Endothelial cell of umbilical vein (primary cell): ENCODE results near the gene TENT4A. TPM values are rescaled to one million over a fixed set of nuclear protein-coding genes. Genes with fewer than 3 reads are reported as not detected.

Source experiments
- BruUV-seq: library from RNA; stranded (reverse); fragments of 400-500 nt; replicated peaks from 2 replicates; lab custom pipeline; 2021; lab: Mats Ljungman, UMichigan
- CTCF ChIA-PET: fragments of 300-600, 350-600 bp; sonication (Branson Sonifier 250); formaldehyde crosslinking; loops from one replicate; lab custom pipeline; 2021; ENCODE audit warnings: antibody characterized with exemption, inconsistent platforms; lab: Charles Lee
- POLR2A ChIA-PET: fragments of 300-600, 350-600 bp; sonication (Branson Sonifier 250); formaldehyde crosslinking; loops from one replicate; lab custom pipeline; 2021; ENCODE audit warnings: antibody characterized with exemption, inconsistent platforms; lab: Charles Lee
- DNase-seq: peaks from one replicate; pipeline ENCODE4 v3.0.0-alpha.2; 2011; ENCODE audit warnings: low read depth, low spot score
- FAIRE-seq: peaks from 2 replicates; lab custom pipeline; 2011; peaks lifted over from hg19 to GRCh38; lab: Jason Lieb, UNC
- H2AFZ ChIP-seq: 2 replicates; pipeline ENCODE4 v1.6.0; 2012; ENCODE audit warnings: low read depth, low read length, control low read depth, inconsistent platforms
- H3K27ac ChIP-seq: 2 replicates; pipeline ENCODE4 v1.5.1; 2011; ENCODE audit warnings: low read depth, mild to moderate bottlenecking, control low read depth, low read length, moderate library complexity; ENCODE audit not compliant: insufficient read depth
- H3K27me3 ChIP-seq, 2 experiments: 2 replicates each; pipeline versions ENCODE4 v1.6.0 to v1.6.1; 2011; ENCODE audit warnings: low read length in 2 of 2, mixed read lengths in 1 of 2; ENCODE audit not compliant: control insufficient read depth in 2 of 2, insufficient read depth in 2 of 2
- H3K36me3 ChIP-seq, 2 experiments: 2 replicates in 1 of 2; 3 replicates in 1 of 2; pipeline ENCODE4 v1.5.1; 2011; ENCODE audit warnings: low read length in 2 of 2, mild to moderate bottlenecking in 1 of 2, moderate library complexity in 1 of 2; ENCODE audit not compliant: control insufficient read depth in 2 of 2, insufficient read depth in 2 of 2; ENCODE audit errors: extremely low read depth in 1 of 2
- H3K4me1 ChIP-seq: 3 replicates; pipeline ENCODE4 v1.5.1; 2011; ENCODE audit warnings: mild to moderate bottlenecking, low read length; ENCODE audit not compliant: control insufficient read depth, insufficient read depth; ENCODE audit errors: extremely low read depth
- H3K4me2 ChIP-seq: 2 replicates; pipeline ENCODE4 v1.6.1; 2011; ENCODE audit warnings: low read length, control low read depth, mixed read lengths; ENCODE audit not compliant: insufficient read depth
- H3K4me3 ChIP-seq, 3 experiments: fragments of 200-600 bp in 1 of 3; sonication (generic), shearing (Covaris generic) in 1 of 3; replicated peaks in 1 of 3; 2 replicates each; pipeline ENCODE4 v1.5.1; 2011 to 2016; ENCODE audit warnings: control low read depth in 3 of 3, low read length in 3 of 3, mild to moderate bottlenecking in 2 of 3, inconsistent platforms in 1 of 3, low read depth in 1 of 3, moderate library complexity in 1 of 3; ENCODE audit not compliant: insufficient read depth in 1 of 3
- H3K79me2 ChIP-seq: 2 replicates; pipeline ENCODE4 v1.6.0; 2012; ENCODE audit warnings: low read length, inconsistent platforms; ENCODE audit not compliant: control insufficient read depth, insufficient read depth
- H3K9ac ChIP-seq: replicated peaks from 2 replicates; pipeline ENCODE3; 2011; ENCODE audit warnings: low read length, control low read depth; ENCODE audit not compliant: insufficient read depth; ENCODE audit errors: extremely low read depth
- H3K9me1 ChIP-seq: replicated peaks from 3 replicates; pipeline ENCODE4 v1.6.0; 2011; ENCODE audit warnings: mild to moderate bottlenecking, low read length; ENCODE audit not compliant: control insufficient read depth, insufficient read depth; ENCODE audit errors: extremely low read depth
- H3K9me3 ChIP-seq: replicated peaks from 2 replicates; pipeline ENCODE4 v1.5.1; 2012; ENCODE audit warnings: low read length, inconsistent platforms; ENCODE audit not compliant: control insufficient read depth, insufficient read depth
- H4K20me1 ChIP-seq: replicated peaks from 2 replicates; pipeline ENCODE3; 2011; ENCODE audit warnings: mild to moderate bottlenecking, low read length; ENCODE audit not compliant: control insufficient read depth, insufficient read depth; ENCODE audit errors: extremely low read depth
- EZH2 ChIP-seq: IDR thresholded peaks from 2 replicates; pipeline ENCODE4 v1.6.1; 2012; ENCODE audit warnings: borderline replicate concordance, low read depth, mild to moderate bottlenecking, moderate library complexity, low read length, inconsistent platforms; ENCODE audit not compliant: severe bottlenecking
- FOS ChIP-seq: IDR thresholded peaks from 2 replicates; pipeline ENCODE4 v1.6.1; 2011; ENCODE audit warnings: mild to moderate bottlenecking, low read length, moderate library complexity, borderline replicate concordance; ENCODE audit not compliant: insufficient read depth
- POLR2AphosphoS5 ChIP-seq: IDR thresholded peaks from 2 replicates; pipeline ENCODE4 v1.6.1; 2012; ENCODE audit warnings: low read depth, mild to moderate bottlenecking, control low read depth, low read length, moderate library complexity; ENCODE audit not compliant: insufficient read depth
- dilution Hi-C: fragments of 300-500 bp; cut with MboI; formaldehyde crosslinking; loops from one replicate; pipeline ENCODE4 v1.15.0; 2019; ENCODE audit warnings: low sequenced_read_pairs; ENCODE audit not compliant: extremely low pct_ligation_motif_present
- intact Hi-C: fragments of 100-400 bp; cut with micrococcal nuclease; formaldehyde crosslinking; loops from one replicate; pipeline ENCODE4 v1.10.0; 2022
- polyA plus RNA-seq, 4 experiments: library from polyadenylated mRNA; depleted of rRNA in 3 of 4; stranded (reverse) in 3 of 4; unstranded in 1 of 4; fragments of >200 nt; gene quantifications; 2 replicates each; pipeline versions ENCODE4 v1.2.1 to v1.2.3, GENCODE V29; 2011 to 2012; ENCODE audit warnings: missing spikeins in 1 of 4
- total RNA-seq: library from RNA; stranded (reverse); gene quantifications from 2 replicates; pipeline ENCODE4 v1.2.3, GENCODE V29; 2021
- TF ChIP-seq, protein P1 (sequence below): IDR thresholded peaks from 2 replicates; pipeline ENCODE4 v1.6.1; 2011; ENCODE audit not compliant: insufficient read depth, insufficient read length

The TENT4A gene
- total and polyA plus RNA-seq, 2 donors (not counting 3 experiments of a cell fraction or from before 2014, with no cell fraction given): 10.2 to 35.4 TPM

DNA sequence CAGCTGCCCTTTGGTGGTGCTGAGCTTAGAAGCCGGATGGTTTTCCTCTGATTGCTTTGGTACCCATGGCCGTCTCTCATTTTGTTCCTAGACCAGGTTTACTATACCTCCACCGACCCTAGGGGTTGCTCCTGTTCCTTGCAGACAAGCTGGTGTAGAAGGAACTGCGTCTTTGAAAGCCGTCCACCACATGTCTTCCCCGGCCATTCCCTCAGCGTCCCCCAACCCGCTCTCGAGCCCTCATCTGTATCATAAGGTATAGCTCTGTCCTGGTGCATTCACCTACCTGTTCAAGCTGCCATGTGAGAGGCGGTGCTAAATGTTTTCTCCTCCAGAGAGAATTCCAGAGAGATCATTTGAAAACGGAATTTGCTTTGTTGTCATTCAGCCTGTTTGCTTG lies 39.5 kb downstream of the TENT4A start:
- DNase-seq: no peak
- Histone ChIP-seq H3K4me2 (no peak overlapping the region), H3K9me1 (no peaks in the 10 kb centered on the region), H3K9me3 (no peaks in the 10 kb centered on the region), H3K27me3 (no peaks in the 10 kb centered on the region), H3K9ac (no peak overlapping the region), H4K20me1 (no peaks in the 10 kb centered on the region), H3K4me1 (no peaks in the 10 kb centered on the region), H2AFZ (no peak overlapping the region), H3K4me3 (no peak overlapping the region), H3K27ac (no peak overlapping the region), H3K79me2 (peaks cover 16% of the 10 kb centered on the region), H3K36me3 (peaks cover 24 to 43% of the 10 kb centered on the region in 2 experiments)
- BruUV-seq: no TSS peak
- no peak for TF ChIP-seq EZH2
- ChIA-PET POLR2A (no interaction called here), CTCF (no interaction called here)
- FAIRE-seq: no peak
- intact Hi-C loops (no loop called here), dilution Hi-C loops (no loop called here)

GRCh38 chr5:6753851-6754250 lies 40.6 kb downstream of the TENT4A start:
- ChIA-PET CTCF (no interaction called here), POLR2A (no interaction called here)
- Histone ChIP-seq H4K20me1 (no peaks in the 10 kb centered on the region), H3K4me2 (no peak overlapping the region), H3K79me2 (peaks cover 5% of the 10 kb centered on the region), H3K9me3 (no peaks in the 10 kb centered on the region), H2AFZ (no peak overlapping the region), H3K9me1 (no peaks in the 10 kb centered on the region), H3K4me1 (no peaks in the 10 kb centered on the region), H3K4me3 (no peak overlapping the region), H3K36me3 (peaks cover 26 to 41% of the 10 kb centered on the region in 2 experiments), H3K9ac (no peak overlapping the region), H3K27ac (no peak overlapping the region), H3K27me3 (no peaks in the 10 kb centered on the region)
- no peak for FAIRE-seq
- no peak for DNase-seq
- TF ChIP-seq FOS (no peak), EZH2 (no peak), POLR2AphosphoS5 (no peak)
- TF ChIP-seq, protein P1, sequence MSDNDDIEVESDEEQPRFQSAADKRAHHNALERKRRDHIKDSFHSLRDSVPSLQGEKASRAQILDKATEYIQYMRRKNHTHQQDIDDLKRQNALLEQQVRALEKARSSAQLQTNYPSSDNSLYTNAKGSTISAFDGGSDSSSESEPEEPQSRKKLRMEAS: no peak
- no TSS peak for BruUV-seq
- intact Hi-C loops (no loop called here), dilution Hi-C loops (no loop called here)
